AG04449 (cell line): Measurements from ENCODE around the gene NBDY.
A peak's percentile ranks its signal among the peaks of the same experiment; 100 is the strongest.

Experiments
- CTCF ChIA-PET: fragments of 350-600 bp; formaldehyde crosslinking; extraction: SDS; loops from one replicate; lab custom pipeline; 2021; ENCODE audit warnings: antibody characterized with exemption; lab: Yijun Ruan, JAX
- POLR2A ChIA-PET: fragments of 400-600, 350-600 bp; formaldehyde crosslinking; extraction: SDS; loops from one replicate; lab custom pipeline; 2020; ENCODE audit warnings: antibody characterized with exemption, inconsistent platforms; lab: Yijun Ruan, JAX
- DNase-seq: peaks from one replicate; pipeline ENCODE4 v3.0.0-alpha.2; 2010; ENCODE audit warnings: low read depth, low spot score
- H3K4me3 ChIP-seq: 2 replicates; pipeline ENCODE4 v1.5.1; 2011; ENCODE audit warnings: low read depth, mild to moderate bottlenecking, control low read depth, low read length
- CTCF ChIP-seq: IDR thresholded peaks from one replicate; pipeline ENCODE4 v1.5.1; 2011; ENCODE audit warnings: mild to moderate bottlenecking, moderate library complexity, low read length, control low read depth, inconsistent platforms; ENCODE audit not compliant: insufficient read depth; ENCODE audit errors: missing control alignments

NBDY gene

GRCh38 chrX:56733459-56734046, 4.5 kb downstream of the NBDY start:
- H3K4me3 ChIP-seq: no peak overlapping the region
- ChIA-PET CTCF (interaction anchor here (0.6 to 1.5 kb wide), 6 partner anchors 11 to 452 kb away, joined by 3 to 10 read pairs (median 4); no protein-coding TSS in a partner anchor), POLR2A (no interaction called here)
- no peak for DNase-seq
- TF ChIP-seq CTCF: peak; percentile 30

GRCh38 chrX:56736219-56736618, 7.2 kb downstream of the NBDY start:
- H3K4me3 ChIP-seq: no peak overlapping the region
- ChIA-PET CTCF (no interaction called here), POLR2A (no interaction called here)
- TF ChIP-seq CTCF: no peak
- no peak for DNase-seq

GRCh38 chrX:56738670-56739069, 9.6 kb downstream of the NBDY start:
- DNase-seq: no peak
- H3K4me3 ChIP-seq: no peak overlapping the region
- no peak for TF ChIP-seq CTCF
- CTCF ChIA-PET: interaction anchor here (1.4 kb wide), 1 partner anchor 10 kb away, joined by 4 read pairs; no protein-coding TSS in a partner anchor
- POLR2A ChIA-PET: interaction anchor here (0.6 kb wide), 1 partner anchor 233 kb away, joined by 3 read pairs; no protein-coding TSS in a partner anchor

GRCh38 chrX:56744996-56745395, 16.0 kb downstream of the NBDY start:
- TF ChIP-seq CTCF: no peak
- no peak overlapping the region for H3K4me3 ChIP-seq
- ChIA-PET POLR2A (no interaction called here), CTCF (interaction anchor here (1.6 kb wide), 1 partner anchor 11 kb away, joined by 4 read pairs; no protein-coding TSS in a partner anchor)
- DNase-seq: no peak

- H3K4me3 ChIP-seq: no peak overlapping the region
- no peak for DNase-seq
- POLR2A ChIA-PET: no interaction called here
- no peak for TF ChIP-seq CTCF
- CTCF ChIA-PET: no interaction called here
Measured at GRCh38 chrX:56746996-56747395, 18.0 kb downstream of the NBDY start.

- CTCF ChIA-PET: no interaction called here
- no peak for DNase-seq
- TF ChIP-seq CTCF: no peak
- no peak overlapping the region for H3K4me3 ChIP-seq
- POLR2A ChIA-PET: no interaction called here
Measured at GRCh38 chrX:56751071-56751470, 22.0 kb downstream of the NBDY start.
